Hepatocyte (in vitro differentiated cells): Measurements from ENCODE around the gene AVPR1B. TPM values are rescaled to one million over a fixed set of nuclear protein-coding genes. Genes with fewer than 3 reads are reported as not detected.

Source experiments
- DNase-seq: peaks from one replicate; pipeline ENCODE4 v3.0.0-alpha.2; 2016; ENCODE audit warnings: low spot score
- H2AFZ ChIP-seq: fragments of 200-600 bp; sonication (generic); 2 replicates; pipeline ENCODE4 v1.6.0; 2016; ENCODE audit warnings: antibody characterized with exemption, mild to moderate bottlenecking
- H3K27ac ChIP-seq: fragments of 200-600 bp; sonication (generic); 2 replicates; pipeline ENCODE4 v1.5.1; 2016; ENCODE audit warnings: mild to moderate bottlenecking
- H3K27me3 ChIP-seq: fragments of 200-600 bp; sonication (generic); 2 replicates; pipeline ENCODE4 v1.6.1; 2016
- H3K36me3 ChIP-seq: fragments of 200-600 bp; sonication (generic); replicated peaks from 2 replicates; pipeline ENCODE4 v1.5.1; 2016; ENCODE audit warnings: low read depth; ENCODE audit not compliant: insufficient read depth
- H3K4me1 ChIP-seq: fragments of 200-600 bp; sonication (generic); 2 replicates; pipeline ENCODE4 v1.5.1; 2016; ENCODE audit warnings: mild to moderate bottlenecking, moderate library complexity; ENCODE audit not compliant: insufficient read depth
- H3K4me2 ChIP-seq: fragments of 200-600 bp; sonication (generic); 2 replicates; pipeline ENCODE4 v1.6.0; 2016
- H3K4me3 ChIP-seq: fragments of 200-600 bp; sonication (generic); 2 replicates; pipeline ENCODE4 v1.5.1; 2016; ENCODE audit warnings: mild to moderate bottlenecking
- H3K79me2 ChIP-seq: fragments of 200-600 bp; sonication (generic); 2 replicates; pipeline ENCODE4 v1.6.0; 2017; ENCODE audit warnings: mild to moderate bottlenecking
- H3K9me2 ChIP-seq: fragments of 200-600 bp; sonication (generic); replicated peaks from 2 replicates; pipeline ENCODE4 v1.6.0; 2017; ENCODE audit warnings: mild to moderate bottlenecking; ENCODE audit not compliant: insufficient read depth
- H3K9me3 ChIP-seq: fragments of 200-600 bp; sonication (generic); 2 replicates; pipeline ENCODE4 v1.5.1; 2016; ENCODE audit warnings: low read depth, mild to moderate bottlenecking
- H4K20me1 ChIP-seq: fragments of 200-600 bp; sonication (generic); 2 replicates; pipeline ENCODE4 v1.6.0; 2016; ENCODE audit warnings: mild to moderate bottlenecking; ENCODE audit not compliant: insufficient read depth, poor library complexity, severe bottlenecking
- EZH2 ChIP-seq: fragments of 200-600 bp; sonication (generic); IDR thresholded peaks from 2 replicates; pipeline ENCODE4 v1.6.1; 2016; ENCODE audit warnings: antibody characterized with exemption, mild to moderate bottlenecking, borderline replicate concordance
- EZH2phosphoT487 ChIP-seq: fragments of 200-600 bp; sonication (generic); IDR thresholded peaks from one replicate; pipeline ENCODE4 v1.6.1; 2018; ENCODE audit warnings: antibody characterized with exemption, mild to moderate bottlenecking, low read depth, moderate library complexity; ENCODE audit not compliant: unreplicated experiment, severe bottlenecking
- WGBS: methylation state at CpG from one replicate; pipeline ENCODE4 v1.1.6; 2016; ENCODE audit warnings: low lambda C conversion rate; ENCODE audit errors: missing lambda C conversion rate; 5-methylcytosine and 5-hydroxymethylcytosine counted together
- polyA plus RNA-seq: library from polyadenylated mRNA; unstranded; fragments of >200 nt; fragmentation: Nextera tagmentation; extraction: Ambion mirVana; gene quantifications from 2 replicates; pipeline ENCODE4 v1.2.1, GENCODE V29; 2016
- total RNA-seq: library from RNA; depleted of rRNA; stranded (reverse); fragments of >200 nt; gene quantifications from 2 replicates; pipeline ENCODE4 v1.2.3, GENCODE V29; 2014
- TF ChIP-seq, protein P1 (sequence below): fragments of 200-600 bp; sonication (generic); IDR thresholded peaks from 2 replicates; pipeline ENCODE4 v1.5.1; 2016; ENCODE audit warnings: antibody characterized with exemption, mild to moderate bottlenecking; ENCODE audit not compliant: poor library complexity

Gene AVPR1B
- total and polyA plus RNA-seq, 2 experiments from 2014 or later, result not detected

DNA sequence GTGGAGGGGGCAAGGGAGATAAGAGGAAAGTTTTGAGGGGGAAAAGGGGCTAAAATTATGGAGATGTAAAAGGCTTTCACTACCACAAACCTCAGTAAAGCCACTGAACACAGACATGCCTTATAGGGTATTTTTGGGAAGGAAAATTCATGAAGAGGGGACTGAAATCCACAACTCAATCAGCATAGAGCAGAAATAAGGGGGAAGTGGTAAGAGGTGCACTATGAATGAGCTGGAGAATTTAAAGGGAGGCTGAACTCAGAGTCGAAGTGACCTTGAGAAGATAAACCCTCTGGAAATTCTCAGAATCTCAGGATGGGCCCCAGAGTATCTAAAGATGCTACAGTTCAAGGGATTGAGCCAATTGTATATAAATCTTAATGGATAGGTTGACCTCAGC, 48.9 kb downstream of the AVPR1B start:
- Histone ChIP-seq H3K9me3 (no peaks in the 10 kb centered on the region), H2AFZ (no peak overlapping the region), H3K4me2 (no peak overlapping the region), H3K9me2 (no peaks in the 10 kb centered on the region), H3K4me3 (no peak overlapping the region), H4K20me1 (no peaks in the 10 kb centered on the region), H3K4me1 (peaks cover 7% of the 10 kb centered on the region), H3K27ac (peak overlapping the region; percentile 80), H3K79me2 (no peaks in the 10 kb centered on the region), H3K27me3 (no peaks in the 10 kb centered on the region), H3K36me3 (no peaks in the 10 kb centered on the region)
- 82% methylated on average over 1 of the region's 1 CpG for WGBS
- DNase-seq, result no peak
- TF ChIP-seq EZH2phosphoT487 (no peak), EZH2 (no peak)
- TF ChIP-seq, protein P1, sequence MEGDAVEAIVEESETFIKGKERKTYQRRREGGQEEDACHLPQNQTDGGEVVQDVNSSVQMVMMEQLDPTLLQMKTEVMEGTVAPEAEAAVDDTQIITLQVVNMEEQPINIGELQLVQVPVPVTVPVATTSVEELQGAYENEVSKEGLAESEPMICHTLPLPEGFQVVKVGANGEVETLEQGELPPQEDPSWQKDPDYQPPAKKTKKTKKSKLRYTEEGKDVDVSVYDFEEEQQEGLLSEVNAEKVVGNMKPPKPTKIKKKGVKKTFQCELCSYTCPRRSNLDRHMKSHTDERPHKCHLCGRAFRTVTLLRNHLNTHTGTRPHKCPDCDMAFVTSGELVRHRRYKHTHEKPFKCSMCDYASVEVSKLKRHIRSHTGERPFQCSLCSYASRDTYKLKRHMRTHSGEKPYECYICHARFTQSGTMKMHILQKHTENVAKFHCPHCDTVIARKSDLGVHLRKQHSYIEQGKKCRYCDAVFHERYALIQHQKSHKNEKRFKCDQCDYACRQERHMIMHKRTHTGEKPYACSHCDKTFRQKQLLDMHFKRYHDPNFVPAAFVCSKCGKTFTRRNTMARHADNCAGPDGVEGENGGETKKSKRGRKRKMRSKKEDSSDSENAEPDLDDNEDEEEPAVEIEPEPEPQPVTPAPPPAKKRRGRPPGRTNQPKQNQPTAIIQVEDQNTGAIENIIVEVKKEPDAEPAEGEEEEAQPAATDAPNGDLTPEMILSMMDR, result no peak

DNA sequence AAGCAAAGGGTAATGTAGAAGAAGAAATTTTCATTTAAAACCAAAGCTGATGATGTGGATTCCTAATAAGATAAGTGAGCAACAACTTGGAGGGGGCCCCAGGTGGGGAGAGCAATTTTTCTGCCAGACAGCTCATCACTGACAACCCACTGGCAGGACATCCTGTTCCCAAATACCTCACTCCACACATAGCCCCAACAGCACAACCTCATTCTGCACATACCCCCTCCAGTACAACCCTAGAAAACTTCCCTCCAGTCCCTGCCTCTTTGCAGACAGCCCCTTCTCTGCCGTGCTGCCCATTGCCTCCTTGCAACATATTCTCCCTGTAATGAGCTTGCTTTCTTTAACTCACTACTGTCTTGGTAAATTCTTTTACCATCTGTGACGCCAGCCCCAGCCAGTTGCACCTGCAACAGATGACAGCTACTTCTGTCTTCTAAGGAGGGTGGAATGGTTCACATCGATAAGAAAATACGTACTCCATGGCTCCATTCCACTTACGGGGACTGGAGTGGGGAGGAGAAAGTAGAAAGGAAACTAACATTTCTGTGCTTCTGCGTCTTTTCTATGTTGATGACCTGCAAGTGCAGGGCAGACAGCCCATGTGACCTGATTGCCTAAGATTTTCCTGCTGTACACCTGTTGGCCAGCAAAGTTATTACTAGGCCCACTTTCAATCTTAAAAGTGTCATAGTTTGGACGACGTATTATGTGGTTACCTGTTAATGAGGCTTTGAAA, 49.5 kb downstream of the AVPR1B start:
- Histone ChIP-seq H3K9me2 (no peaks in the 10 kb centered on the region), H3K27ac (peak overlapping the region; percentile 80), H3K9me3 (no peaks in the 10 kb centered on the region), H3K27me3 (no peaks in the 10 kb centered on the region), H4K20me1 (no peaks in the 10 kb centered on the region), H3K79me2 (no peaks in the 10 kb centered on the region), H2AFZ (no peak overlapping the region), H3K4me3 (no peak overlapping the region), H3K4me2 (peak overlapping the region; percentile 28), H3K4me1 (peaks cover 7% of the 10 kb centered on the region), H3K36me3 (no peaks in the 10 kb centered on the region)
- TF ChIP-seq, protein P1, result no peak
- TF ChIP-seq EZH2, result no peak
- TF ChIP-seq EZH2phosphoT487, result no peak
- DNase-seq, result peak; percentile 34
- 78% methylated on average over 8 of the region's 8 CpGs for WGBS

DNA sequence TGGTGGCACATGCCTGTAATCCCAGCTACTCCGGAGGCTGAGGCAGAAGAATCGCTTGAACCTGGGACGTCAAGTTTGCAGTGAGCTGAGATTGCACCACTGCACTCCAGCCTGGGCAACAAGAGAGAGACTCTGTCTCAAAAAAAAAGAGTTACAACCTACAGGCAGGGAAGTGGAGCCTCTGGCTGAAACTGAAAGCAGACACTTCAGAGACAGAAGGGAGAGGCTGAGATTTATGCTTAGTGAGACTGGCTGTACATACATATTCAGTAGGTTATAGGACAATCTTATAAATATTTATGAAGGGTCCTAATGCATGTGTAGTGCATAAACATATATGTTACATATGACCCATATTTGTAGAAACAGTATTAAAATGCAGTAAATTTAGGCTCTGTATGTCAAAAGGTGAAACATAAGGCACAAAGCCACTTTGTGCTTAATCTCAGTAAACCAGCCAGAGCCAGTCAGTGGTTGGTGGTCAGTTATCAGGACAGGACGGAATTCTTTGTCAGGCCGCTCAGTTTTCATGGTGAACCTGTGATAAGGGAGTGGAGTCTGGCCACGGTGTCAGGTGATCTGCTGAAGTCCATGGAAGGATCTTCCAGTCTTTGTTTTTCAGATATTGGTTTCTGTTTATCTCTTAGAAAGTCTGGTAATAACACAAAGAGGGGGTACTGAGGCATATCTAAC, 50.6 kb downstream of the AVPR1B start:
- TF ChIP-seq, protein P1, result no peak
- TF ChIP-seq EZH2, result no peak
- TF ChIP-seq EZH2phosphoT487, result no peak
- Histone ChIP-seq H3K9me2 (no peaks in the 10 kb centered on the region), H3K4me3 (no peak overlapping the region), H3K27ac (peak overlapping the region; percentile 80), H3K9me3 (no peaks in the 10 kb centered on the region), H3K36me3 (no peaks in the 10 kb centered on the region), H2AFZ (peak overlapping the region; percentile 0), H4K20me1 (no peaks in the 10 kb centered on the region), H3K79me2 (no peaks in the 10 kb centered on the region), H3K4me2 (peak overlapping the region; percentile 28), H3K27me3 (no peaks in the 10 kb centered on the region), H3K4me1 (peaks cover 7% of the 10 kb centered on the region)
- WGBS, result 39% methylated on average over 6 of the region's 6 CpGs
- DNase-seq, result peak; percentile 51
